Nephron progenitor cell (in vitro differentiated cells): ENCODE data around the gene EXOC4.

Experiments used
- DNase-seq: peaks from one replicate; pipeline ENCODE4 v3.0.0; 2021
- H3K27ac Mint-ChIP-seq: 2 replicates; pipeline ENCODE4 v1.8.0; 2021; ENCODE audit warnings: mild to moderate bottlenecking, moderate library complexity, mixed read lengths
- H3K27me3 Mint-ChIP-seq: 2 replicates; pipeline ENCODE4 v1.8.0; 2021; ENCODE audit warnings: mild to moderate bottlenecking, low read depth, mixed read lengths; ENCODE audit not compliant: poor library complexity
- H3K36me3 Mint-ChIP-seq: 2 replicates; pipeline ENCODE4 v1.8.0; 2021; ENCODE audit warnings: low read depth, mixed read lengths
- H3K4me1 Mint-ChIP-seq: 2 replicates; pipeline ENCODE4 v1.8.0; 2021; ENCODE audit warnings: mixed read lengths
- H3K4me3 Mint-ChIP-seq: 2 replicates; pipeline ENCODE4 v1.8.0; 2021; ENCODE audit warnings: mild to moderate bottlenecking, moderate library complexity, mixed read lengths
- H3K9me3 Mint-ChIP-seq: 2 replicates; pipeline ENCODE4 v1.8.0; 2021; ENCODE audit warnings: mild to moderate bottlenecking, moderate library complexity, mixed read lengths
- CTCF ChIP-seq: fragments of 200-600 bp; sonication (generic); IDR thresholded peaks from 2 replicates; pipeline ENCODE4 v1.5.0; 2021; ENCODE audit warnings: antibody characterized with exemption

Gene EXOC4

GRCh38 chr7:133857376-133858119 is 604.7 kb downstream of the EXOC4 start:
- Mint-ChIP-seq H3K27ac (no peak overlapping the region), H3K9me3 (no peaks in the 10 kb centered on the region), H3K27me3 (no peaks in the 10 kb centered on the region), H3K4me3 (no peak overlapping the region), H3K36me3 (peaks cover 4% of the 10 kb centered on the region), H3K4me1 (peaks cover 24% of the 10 kb centered on the region)
- no peak for TF ChIP-seq CTCF
- no peak for DNase-seq

- Mint-ChIP-seq H3K9me3 (no peaks in the 10 kb centered on the region), H3K4me1 (peaks cover 23% of the 10 kb centered on the region), H3K27me3 (no peaks in the 10 kb centered on the region), H3K27ac (no peak overlapping the region), H3K4me3 (no peak overlapping the region), H3K36me3 (peaks cover 4% of the 10 kb centered on the region)
- no peak for TF ChIP-seq CTCF
- DNase-seq = no peak
Observed at GRCh38 chr7:133858311-133858710, 605.4 kb downstream of the EXOC4 start.

DNA sequence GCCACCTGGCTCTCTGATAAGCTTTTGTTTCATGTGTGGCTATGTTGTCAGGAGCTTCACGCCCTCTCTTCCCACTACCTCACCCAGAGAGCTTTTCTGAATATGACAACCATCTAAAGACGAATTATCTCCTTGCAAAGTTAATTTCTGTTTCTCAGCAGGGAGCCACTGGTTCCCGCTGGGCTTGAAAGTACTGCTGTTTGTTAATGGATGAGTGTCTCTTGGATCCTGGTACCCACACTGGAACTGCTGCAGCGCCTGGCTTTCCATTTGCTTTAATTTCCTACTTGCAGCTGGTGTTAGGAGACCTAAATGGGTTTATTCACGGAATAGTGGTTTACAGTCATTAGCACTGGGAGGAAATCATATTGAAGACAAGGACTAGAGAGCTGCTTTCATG is 606.4 kb downstream of the EXOC4 start:
- no peaks in the 10 kb centered on the region for H3K9me3 Mint-ChIP-seq

GRCh38 chr7:133859871-133860450 is 607.1 kb downstream of the EXOC4 start:
- peaks cover 4% of the 10 kb centered on the region for H3K36me3 Mint-ChIP-seq
- peaks cover 8% of the 10 kb centered on the region for H3K4me1 Mint-ChIP-seq
- no peak overlapping the region for H3K4me3 Mint-ChIP-seq
- no peaks in the 10 kb centered on the region for H3K9me3 Mint-ChIP-seq
- no peak for TF ChIP-seq CTCF
- DNase-seq = no peak
- H3K27ac Mint-ChIP-seq = no peak overlapping the region
- H3K27me3 Mint-ChIP-seq = no peaks in the 10 kb centered on the region

More for the DNA sequence above, 606.4 kb downstream of the EXOC4 start:
- Mint-ChIP-seq H3K36me3 (peaks cover 4% of the 10 kb centered on the region), H3K27ac (no peak overlapping the region), H3K4me1 (peaks cover 14% of the 10 kb centered on the region), H3K27me3 (no peaks in the 10 kb centered on the region), H3K4me3 (no peak overlapping the region)
- DNase-seq = no peak
- no peak for TF ChIP-seq CTCF

GRCh38 chr7:133860628-133861335 is 607.9 kb downstream of the EXOC4 start:
- Mint-ChIP-seq H3K27ac (no peak overlapping the region), H3K4me1 (peaks cover 8% of the 10 kb centered on the region), H3K9me3 (no peaks in the 10 kb centered on the region), H3K27me3 (no peaks in the 10 kb centered on the region), H3K4me3 (no peak overlapping the region), H3K36me3 (peaks cover 4% of the 10 kb centered on the region)
- TF ChIP-seq CTCF = no peak
- no peak for DNase-seq
